H9 (cell line): Measurements from ENCODE around the gene RASA3. TPM values are rescaled to one million over a fixed set of nuclear protein-coding genes. Genes with fewer than 3 reads are reported as not detected.

Source experiments
- DNase-seq: peaks from one replicate; pipeline ENCODE4 v3.0.0-alpha.2; 2017
- H2AFZ ChIP-seq: one replicate; pipeline ENCODE4 v1.6.1; 2013; ENCODE audit warnings: mild to moderate bottlenecking, low read length, control low read depth, moderate library complexity
- H2AK5ac ChIP-seq: 2 replicates; pipeline ENCODE4 v1.6.1; 2013; ENCODE audit warnings: low read length, control low read depth, mixed read lengths; ENCODE audit not compliant: insufficient read length
- H2BK120ac ChIP-seq: one replicate; pipeline ENCODE4 v1.6.1; 2013; ENCODE audit warnings: low read depth, mild to moderate bottlenecking, low read length, control low read depth, inconsistent platforms; ENCODE audit not compliant: poor library complexity, severe bottlenecking
- H2BK12ac ChIP-seq: 2 replicates; pipeline ENCODE4 v1.6.1; 2013; ENCODE audit warnings: low read length, control low read depth, mixed read lengths, low read depth; ENCODE audit not compliant: insufficient read length
- H2BK15ac ChIP-seq: 2 replicates; pipeline ENCODE4 v1.6.1; 2013; ENCODE audit warnings: low read depth, low read length, control low read depth
- H2BK20ac ChIP-seq: one replicate; pipeline ENCODE4 v1.6.1; 2013; ENCODE audit warnings: low read depth, mild to moderate bottlenecking, low read length, control low read depth, inconsistent platforms; ENCODE audit not compliant: poor library complexity, severe bottlenecking
- H2BK5ac ChIP-seq: 2 replicates; pipeline ENCODE4 v1.6.1; 2013; ENCODE audit warnings: low read length, control low read depth, mixed read lengths; ENCODE audit not compliant: insufficient read length
- H3K14ac ChIP-seq: 2 replicates; pipeline ENCODE4 v1.6.1; 2013; ENCODE audit warnings: low read length, control low read depth; ENCODE audit not compliant: insufficient read depth
- H3K18ac ChIP-seq: 2 replicates; pipeline ENCODE4 v1.6.1; 2013; ENCODE audit warnings: low read depth, mild to moderate bottlenecking, mixed read lengths, low read length, control low read depth; ENCODE audit not compliant: insufficient read length
- H3K23ac ChIP-seq: 2 replicates; pipeline ENCODE4 v1.6.1; 2013; ENCODE audit warnings: low read length, control low read depth, mixed read lengths, low read depth; ENCODE audit not compliant: insufficient read length
- H3K23me2 ChIP-seq: 2 replicates; pipeline ENCODE4 v1.6.1; 2013; ENCODE audit warnings: low read depth, mild to moderate bottlenecking, mixed read lengths, low read length, control low read depth; ENCODE audit not compliant: insufficient read length, poor library complexity, severe bottlenecking
- H3K27ac ChIP-seq: 2 replicates; pipeline ENCODE4 v1.5.1; 2013; ENCODE audit warnings: low read length, control low read depth, mixed read lengths, low read depth; ENCODE audit not compliant: insufficient read length
- H3K27me3 ChIP-seq: 2 replicates; pipeline ENCODE4 v1.6.1; 2013; ENCODE audit warnings: low read length, control low read depth, inconsistent platforms; ENCODE audit not compliant: insufficient read depth
- H3K4ac ChIP-seq: 2 replicates; pipeline ENCODE4 v1.6.1; 2013; ENCODE audit warnings: low read depth, mild to moderate bottlenecking, control low read depth, inconsistent platforms, low read length, moderate library complexity
- H3K4me1 ChIP-seq: 2 replicates; pipeline ENCODE4 v1.6.1; 2013; ENCODE audit warnings: low read length, control low read depth, inconsistent platforms; ENCODE audit not compliant: insufficient read depth
- H3K4me2 ChIP-seq: 2 replicates; pipeline ENCODE4 v1.6.1; 2013; ENCODE audit warnings: low read length, control low read depth, mixed read lengths; ENCODE audit not compliant: insufficient read length, insufficient read depth
- H3K56ac ChIP-seq: 2 replicates; pipeline ENCODE4 v1.6.1; 2013; ENCODE audit warnings: low read depth, mild to moderate bottlenecking, mixed read lengths, low read length, control low read depth; ENCODE audit not compliant: insufficient read length
- H3K79me1 ChIP-seq: 2 replicates; pipeline ENCODE4 v1.6.1; 2013; ENCODE audit warnings: low read depth, mild to moderate bottlenecking, moderate library complexity, low read length, control low read depth, inconsistent platforms; ENCODE audit not compliant: insufficient read depth, poor library complexity, severe bottlenecking
- H3K79me2 ChIP-seq: 2 replicates; pipeline ENCODE4 v1.6.1; 2013; ENCODE audit warnings: low read length, control low read depth, inconsistent platforms; ENCODE audit not compliant: insufficient read depth
- H3K9ac ChIP-seq: 2 replicates; pipeline ENCODE4 v1.6.1; 2013; ENCODE audit warnings: low read length, control low read depth, mixed read lengths; ENCODE audit not compliant: insufficient read length; ENCODE audit errors: extremely low read depth
- H3K9me3 ChIP-seq: one replicate; pipeline ENCODE4 v1.6.1; 2013; ENCODE audit warnings: low read depth, low read length, inconsistent platforms; ENCODE audit not compliant: control insufficient read depth
- H3T11ph ChIP-seq: one replicate; pipeline ENCODE4 v1.6.1; 2013; ENCODE audit warnings: mild to moderate bottlenecking, low read length, control low read depth, inconsistent platforms
- H4K20me1 ChIP-seq: one replicate; pipeline ENCODE4 v1.6.1; 2013; ENCODE audit not compliant: control insufficient read depth, insufficient read length, insufficient read depth
- H4K5ac ChIP-seq: 2 replicates; pipeline ENCODE4 v1.6.1; 2013; ENCODE audit warnings: low read depth, mild to moderate bottlenecking, mixed read lengths, low read length, control low read depth; ENCODE audit not compliant: insufficient read length
- H4K8ac ChIP-seq: replicated peaks from 2 replicates; pipeline ENCODE4 v1.6.1; 2013; ENCODE audit warnings: low read length, control low read depth, mixed read lengths, low read depth; ENCODE audit not compliant: insufficient read length
- H4K91ac ChIP-seq: 2 replicates; pipeline ENCODE4 v1.6.1; 2013; ENCODE audit warnings: low read depth, mild to moderate bottlenecking, moderate library complexity, mixed read lengths, low read length, control low read depth; ENCODE audit not compliant: insufficient read length
- H3K27ac Mint-ChIP-seq, 3 experiments: 2 replicates in 2 of 3; 3 replicates in 1 of 3; pipeline ENCODE4 v1.8.0; 2020 to 2021; ENCODE audit warnings: mixed read lengths in 3 of 3, mild to moderate bottlenecking in 1 of 3, moderate library complexity in 1 of 3
- H3K27me3 Mint-ChIP-seq: 2 replicates; pipeline ENCODE4 v1.8.0; 2021; ENCODE audit warnings: low read depth, mild to moderate bottlenecking, moderate library complexity, mixed read lengths
- H3K36me3 Mint-ChIP-seq, 3 experiments: 2 replicates in 2 of 3; 3 replicates in 1 of 3; pipeline ENCODE4 v1.8.0; 2020 to 2021; ENCODE audit warnings: low read depth in 3 of 3, mixed read lengths in 3 of 3; ENCODE audit not compliant: insufficient read depth in 1 of 3
- H3K4me1 Mint-ChIP-seq, 2 experiments: 2 replicates each; pipeline ENCODE4 v1.8.0; 2020; ENCODE audit warnings: mixed read lengths in 2 of 2
- H3K4me3 Mint-ChIP-seq, 2 experiments: 2 replicates in 1 of 2; 3 replicates in 1 of 2; pipeline ENCODE4 v1.8.0; 2020 to 2021; ENCODE audit warnings: mild to moderate bottlenecking in 2 of 2, mixed read lengths in 2 of 2, moderate library complexity in 1 of 2
- H3K9me3 Mint-ChIP-seq, 2 experiments: 2 replicates in 1 of 2; 3 replicates in 1 of 2; pipeline ENCODE4 v1.8.0; 2020; ENCODE audit warnings: mild to moderate bottlenecking in 2 of 2, mixed read lengths in 2 of 2, moderate library complexity in 1 of 2
- WGBS: extraction: QIAGEN DNeasy Blood & Tissue Kit; methylation state at CpG from one replicate; pipeline ENCODE4 v1.1.7; 2013; ENCODE audit warnings: missing lambda C conversion rate, low lambda C conversion rate, mixed read lengths; ENCODE audit not compliant: insufficient read length; ENCODE audit errors: extremely low coverage; 5-methylcytosine and 5-hydroxymethylcytosine counted together
- total RNA-seq: library from RNA; stranded (reverse); gene quantifications from 2 replicates; pipeline ENCODE4 v1.2.1, GENCODE V29; 2021
- TF ChIP-seq, protein P1 (sequence below): fragments of 200-600 bp; sonication (generic); conservative IDR thresholded peaks from 3 replicates; pipeline ENCODE4 v1.8.0; 2021; ENCODE audit warnings: antibody characterized with exemption, mild to moderate bottlenecking

RASA3 gene
- total RNA-seq, 1 experiment from 2014 or later, result 12.3 TPM

- Histone ChIP-seq H3K4ac (no peak overlapping the region), H4K8ac (no peak overlapping the region), H4K20me1 (no peaks in the 10 kb centered on the region), H3K23me2 (no peaks in the 10 kb centered on the region), H2BK5ac (no peak overlapping the region), H2AK5ac (no peak overlapping the region), H2BK12ac (no peak overlapping the region), H3K4me2 (no peak overlapping the region), H3K4me1 (no peaks in the 10 kb centered on the region), H3K9ac (no peak overlapping the region), H3K79me1 (no peaks in the 10 kb centered on the region), H3K56ac (no peak overlapping the region), H3K14ac (no peak overlapping the region), H3T11ph (no peak overlapping the region), H2BK20ac (no peak overlapping the region), H2BK15ac (no peak overlapping the region), H3K27me3 (no peaks in the 10 kb centered on the region), H4K91ac (no peak overlapping the region), H3K23ac (no peak overlapping the region), H3K79me2 (no peaks in the 10 kb centered on the region), H3K27ac (no peak overlapping the region), H3K9me3 (no peaks in the 10 kb centered on the region), H4K5ac (no peak overlapping the region), H3K18ac (no peak overlapping the region), H2AFZ (no peak overlapping the region), H2BK120ac (no peak overlapping the region)
- Mint-ChIP-seq H3K9me3 (no peaks in the 10 kb centered on the region), H3K36me3 (peaks cover 8 to 10% (median 10%) of the 10 kb centered on the region in 3 experiments), H3K4me1 (no peaks in the 10 kb centered on the region), H3K27ac (peak overlapping the region in 1 of 3 experiments; percentile 50; a peak in 2 of 7 replicates), H3K27me3 (no peaks in the 10 kb centered on the region), H3K4me3 (no peak overlapping the region)
- WGBS, result no CpG with 5 or more reads among the region's 19 CpGs
- DNase-seq, result no peak
- TF ChIP-seq, protein P1, sequence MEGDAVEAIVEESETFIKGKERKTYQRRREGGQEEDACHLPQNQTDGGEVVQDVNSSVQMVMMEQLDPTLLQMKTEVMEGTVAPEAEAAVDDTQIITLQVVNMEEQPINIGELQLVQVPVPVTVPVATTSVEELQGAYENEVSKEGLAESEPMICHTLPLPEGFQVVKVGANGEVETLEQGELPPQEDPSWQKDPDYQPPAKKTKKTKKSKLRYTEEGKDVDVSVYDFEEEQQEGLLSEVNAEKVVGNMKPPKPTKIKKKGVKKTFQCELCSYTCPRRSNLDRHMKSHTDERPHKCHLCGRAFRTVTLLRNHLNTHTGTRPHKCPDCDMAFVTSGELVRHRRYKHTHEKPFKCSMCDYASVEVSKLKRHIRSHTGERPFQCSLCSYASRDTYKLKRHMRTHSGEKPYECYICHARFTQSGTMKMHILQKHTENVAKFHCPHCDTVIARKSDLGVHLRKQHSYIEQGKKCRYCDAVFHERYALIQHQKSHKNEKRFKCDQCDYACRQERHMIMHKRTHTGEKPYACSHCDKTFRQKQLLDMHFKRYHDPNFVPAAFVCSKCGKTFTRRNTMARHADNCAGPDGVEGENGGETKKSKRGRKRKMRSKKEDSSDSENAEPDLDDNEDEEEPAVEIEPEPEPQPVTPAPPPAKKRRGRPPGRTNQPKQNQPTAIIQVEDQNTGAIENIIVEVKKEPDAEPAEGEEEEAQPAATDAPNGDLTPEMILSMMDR, result no peak
Measured at GRCh38 chr13:114011226-114011625, 121.2 kb downstream of the RASA3 start.
